Mesenchymal stem cell (in vitro differentiated cells and primary cell): Measurements from ENCODE around the gene NID2.

Source experiments
- DNase-seq: peaks from one replicate; pipeline ENCODE4 v3.0.0-alpha.2; 2013
- H2AFZ ChIP-seq: one replicate; pipeline ENCODE4 v1.6.1; 2013; ENCODE audit warnings: low read depth, mild to moderate bottlenecking, control low read depth, inconsistent platforms, low read length, moderate library complexity
- H2AK5ac ChIP-seq: 2 replicates; pipeline ENCODE4 v1.6.1; 2013; ENCODE audit warnings: low read length, moderate library complexity, mild to moderate bottlenecking, inconsistent platforms; ENCODE audit not compliant: severe bottlenecking
- H2BK120ac ChIP-seq: one replicate; pipeline ENCODE4 v1.6.1; 2013; ENCODE audit warnings: low read depth, mild to moderate bottlenecking, inconsistent platforms, low read length, moderate library complexity
- H2BK12ac ChIP-seq, 2 experiments: one replicate each; pipeline ENCODE4 v1.6.1; 2013; ENCODE audit warnings: inconsistent platforms in 2 of 2, low read length in 2 of 2, mild to moderate bottlenecking in 2 of 2, moderate library complexity in 2 of 2, control low read depth in 1 of 2
- H2BK15ac ChIP-seq: one replicate; pipeline ENCODE4 v1.6.1; 2013; ENCODE audit warnings: mild to moderate bottlenecking, low read depth, inconsistent platforms; ENCODE audit not compliant: poor library complexity, severe bottlenecking
- H2BK5ac ChIP-seq: 2 replicates; pipeline ENCODE4 v1.6.1; 2013; ENCODE audit warnings: low read depth, mild to moderate bottlenecking, low read length, control low read depth, inconsistent platforms; ENCODE audit not compliant: poor library complexity, severe bottlenecking
- H3K14ac ChIP-seq, 2 experiments: one replicate each; pipeline ENCODE4 v1.6.1; 2013; ENCODE audit warnings: inconsistent platforms in 2 of 2, low read length in 2 of 2, control low read depth in 1 of 2, mild to moderate bottlenecking in 1 of 2, moderate library complexity in 1 of 2
- H3K18ac ChIP-seq, 2 experiments: one replicate each; pipeline ENCODE4 v1.6.1; 2013; ENCODE audit warnings: inconsistent platforms in 2 of 2, low read length in 2 of 2, control low read depth in 1 of 2, low read depth in 1 of 2, mild to moderate bottlenecking in 1 of 2
- H3K23ac ChIP-seq, 2 experiments: one replicate each; pipeline ENCODE4 v1.6.1; 2013; ENCODE audit warnings: inconsistent platforms in 2 of 2, low read length in 2 of 2, mild to moderate bottlenecking in 2 of 2, moderate library complexity in 2 of 2, control low read depth in 1 of 2
- H3K27ac ChIP-seq: 2 replicates; pipeline ENCODE4 v1.5.1; 2013; ENCODE audit warnings: mild to moderate bottlenecking, moderate library complexity, low read length, control low read depth, inconsistent platforms; ENCODE audit not compliant: poor library complexity, severe bottlenecking
- H3K27me3 ChIP-seq, 2 experiments: 2 replicates each; pipeline versions ENCODE4 v1.6.1 to v1.7.0; 2013; ENCODE audit warnings: low read length in 2 of 2, mild to moderate bottlenecking in 2 of 2, moderate library complexity in 2 of 2, control low read depth in 1 of 2, inconsistent platforms in 1 of 2; ENCODE audit not compliant: control insufficient read depth in 1 of 2, insufficient read depth in 1 of 2
- H3K36me3 ChIP-seq, 2 experiments: 2 replicates each; pipeline versions ENCODE4 v1.6.1 to v1.7.0; 2013; ENCODE audit warnings: low read length in 2 of 2, control low read depth in 1 of 2, inconsistent platforms in 1 of 2, low read depth in 1 of 2, mild to moderate bottlenecking in 1 of 2; ENCODE audit not compliant: insufficient read depth in 2 of 2, control insufficient read depth in 1 of 2
- H3K4ac ChIP-seq, 2 experiments: one replicate each; pipeline ENCODE4 v1.6.1; 2013; ENCODE audit warnings: inconsistent platforms in 2 of 2, low read length in 2 of 2, mild to moderate bottlenecking in 2 of 2, moderate library complexity in 2 of 2, control low read depth in 1 of 2, low read depth in 1 of 2
- H3K4me1 ChIP-seq: 2 replicates; pipeline ENCODE4 v1.6.1; 2013; ENCODE audit warnings: low read depth, low read length, control low read depth; ENCODE audit not compliant: control insufficient read depth, insufficient read depth
- H3K4me2 ChIP-seq: 2 replicates; pipeline ENCODE4 v1.6.1; 2013; ENCODE audit warnings: low read length, mild to moderate bottlenecking, inconsistent platforms; ENCODE audit not compliant: poor library complexity, severe bottlenecking
- H3K4me3 ChIP-seq, 2 experiments: 2 replicates each; pipeline versions ENCODE4 v1.5.1 to v1.7.0; 2013; ENCODE audit warnings: low read length in 2 of 2, mild to moderate bottlenecking in 2 of 2, control low read depth in 1 of 2, low read depth in 1 of 2; ENCODE audit not compliant: insufficient read depth in 1 of 2
- H3K79me1 ChIP-seq: replicated peaks from 2 replicates; pipeline ENCODE4 v1.6.1; 2013; ENCODE audit warnings: mild to moderate bottlenecking, control low read depth, low read length, inconsistent platforms; ENCODE audit not compliant: poor library complexity, severe bottlenecking
- H3K9ac ChIP-seq: 2 replicates; pipeline ENCODE4 v1.7.0; 2013; ENCODE audit warnings: mild to moderate bottlenecking, low read length, moderate library complexity
- H3K9me3 ChIP-seq: 2 replicates; pipeline ENCODE4 v1.7.0; 2013; ENCODE audit warnings: mild to moderate bottlenecking, low read length; ENCODE audit not compliant: control insufficient read depth
- H4K8ac ChIP-seq: one replicate; pipeline ENCODE4 v1.6.1; 2013; ENCODE audit warnings: inconsistent platforms, mild to moderate bottlenecking, low read length, moderate library complexity
- H4K91ac ChIP-seq: one replicate; pipeline ENCODE4 v1.6.1; 2013; ENCODE audit warnings: mild to moderate bottlenecking, low read length, inconsistent platforms
- WGBS: methylation state at CpG from one replicate; pipeline ENCODE4 v1.1.7; 2013; ENCODE audit warnings: mixed read lengths; 5-methylcytosine and 5-hydroxymethylcytosine counted together

Gene NID2

DNA sequence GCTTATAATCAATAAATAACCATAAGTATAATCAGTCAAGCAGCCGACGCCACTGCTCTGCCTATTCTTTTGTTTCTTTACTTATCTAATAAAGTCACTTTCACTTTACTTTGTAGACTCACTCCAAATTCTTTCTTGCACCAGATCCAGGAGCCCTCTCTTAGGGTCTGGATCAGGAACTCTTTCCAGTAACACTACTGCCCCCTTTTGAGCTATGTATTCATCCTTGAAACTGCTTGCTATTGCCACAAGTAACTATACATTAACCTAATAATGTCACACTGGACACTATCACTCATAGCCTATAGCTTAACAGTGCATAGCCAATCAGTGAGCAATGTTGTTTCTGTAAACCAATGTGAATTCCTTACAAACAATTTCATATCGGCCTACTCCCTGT, 2.8 kb upstream of the NID2 start:
- 56% methylated on average over 3 of the region's 3 CpGs for WGBS
- peaks cover 0 to 5% of the 10 kb centered on the region in 2 experiments for H3K36me3 ChIP-seq
- no peak overlapping the region for H3K27ac ChIP-seq
- no peak overlapping the region for H3K9ac ChIP-seq
- no peak overlapping the region for H2AFZ ChIP-seq
- H3K14ac ChIP-seq, result no peak overlapping the region
- H2BK120ac ChIP-seq, result no peak overlapping the region
- no peak overlapping the region for H4K91ac ChIP-seq
- no peak overlapping the region for H2BK15ac ChIP-seq
- H3K4ac ChIP-seq, result no peak overlapping the region
- no peak overlapping the region for H3K4me3 ChIP-seq
- no peak overlapping the region for H3K4me2 ChIP-seq
- H2AK5ac ChIP-seq, result no peak overlapping the region
- H2BK5ac ChIP-seq, result no peak overlapping the region
- no peak overlapping the region for H2BK12ac ChIP-seq
- H3K79me1 ChIP-seq, result no peaks in the 10 kb centered on the region
- H3K23ac ChIP-seq, result no peak overlapping the region
- H3K18ac ChIP-seq, result no peak overlapping the region
- H3K9me3 ChIP-seq, result no peaks in the 10 kb centered on the region
- no peak for DNase-seq
- H3K4me1 ChIP-seq, result peaks cover 22% of the 10 kb centered on the region
- H4K8ac ChIP-seq, result no peak overlapping the region
- H3K27me3 ChIP-seq, result peaks cover 0 to 40% of the 10 kb centered on the region in 2 experiments

DNA sequence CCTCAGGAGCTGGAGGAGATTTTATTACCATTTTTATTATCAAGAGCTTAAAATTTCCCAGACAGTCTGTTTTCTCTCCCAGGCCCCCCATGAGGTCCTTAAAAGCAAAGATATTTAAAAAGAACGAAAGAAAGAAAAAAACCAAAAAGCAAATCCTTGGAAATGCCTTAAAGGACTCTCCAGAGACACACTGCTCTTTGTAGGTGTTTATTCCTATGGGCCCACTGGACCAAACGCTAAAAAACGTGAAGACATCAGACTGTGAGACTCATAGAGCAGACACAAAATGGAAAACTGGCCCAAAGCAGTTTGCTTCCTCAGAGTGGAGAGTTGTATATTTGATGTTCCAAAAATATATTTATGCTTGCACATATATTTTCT, 1.2 kb upstream of the NID2 start:
- WGBS, result 13% methylated on average over 3 of the region's 3 CpGs
- Histone ChIP-seq H3K4me2 (peak overlapping the region; percentile 95), H3K9me3 (no peaks in the 10 kb centered on the region), H3K4ac (peak overlapping the region in 1 of 2 experiments; percentile 71), H2BK15ac (no peak overlapping the region), H2BK5ac (no peak overlapping the region), H3K27ac (no peak overlapping the region), H4K91ac (no peak overlapping the region), H3K23ac (no peak overlapping the region), H2BK12ac (no peak overlapping the region), H3K14ac (no peak overlapping the region), H3K79me1 (no peaks in the 10 kb centered on the region), H2AK5ac (no peak overlapping the region), H3K4me3 (peak overlapping the region; percentile 49 to 95), H3K4me1 (peaks cover 22% of the 10 kb centered on the region), H2AFZ (peak overlapping the region; percentile 46), H3K36me3 (peaks cover 5 to 7% of the 10 kb centered on the region in 2 experiments), H4K8ac (no peak overlapping the region), H3K27me3 (peaks cover 0 to 40% of the 10 kb centered on the region in 2 experiments), H3K18ac (no peak overlapping the region), H3K9ac (peak overlapping the region; percentile 92), H2BK120ac (peak overlapping the region; percentile 91)
- no peak for DNase-seq

DNA sequence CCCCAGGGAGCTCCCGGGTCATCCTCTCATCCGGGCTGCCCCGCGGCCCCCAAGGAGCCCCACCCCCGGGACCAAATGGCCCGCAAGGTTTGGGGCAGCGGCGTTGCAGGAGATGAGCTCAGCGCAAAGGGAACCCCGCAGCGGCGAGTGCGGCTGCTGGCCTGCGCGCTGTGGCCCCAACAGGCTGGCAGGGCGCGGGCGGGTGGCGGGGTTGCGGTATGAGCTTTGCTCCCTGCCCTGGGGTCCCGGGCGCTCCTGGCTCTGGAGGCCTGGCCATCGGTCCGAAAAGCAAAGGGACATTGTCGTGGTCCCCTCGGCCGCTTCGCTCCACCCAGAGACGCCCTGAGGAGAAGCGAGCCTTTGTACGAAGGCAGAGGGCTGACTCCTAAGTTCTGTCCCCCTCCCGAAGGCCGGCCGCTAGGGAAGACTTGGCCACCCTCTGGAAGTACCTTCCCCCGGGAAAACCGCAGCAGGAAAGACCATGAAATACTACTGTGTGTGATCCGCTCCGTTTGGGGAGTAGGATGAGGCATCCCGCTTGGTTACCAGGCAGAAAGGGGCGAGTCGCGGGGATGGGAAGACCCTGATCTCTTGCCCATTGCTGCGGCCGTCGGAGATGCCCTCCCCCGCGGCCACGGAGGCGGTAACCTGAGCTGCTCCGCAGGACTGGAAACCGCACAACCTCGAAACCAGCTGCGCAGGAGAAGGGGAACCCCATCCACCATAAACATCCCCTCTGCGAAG, 620 bp upstream of the NID2 start:
- H3K79me1 ChIP-seq, result no peaks in the 10 kb centered on the region
- peak overlapping the region; percentile 95 for H3K4me2 ChIP-seq
- H2BK120ac ChIP-seq, result peak overlapping the region; percentile 91
- 1% methylated on average over 46 of the region's 54 CpGs for WGBS
- H3K27ac ChIP-seq, result no peak overlapping the region
- H2BK5ac ChIP-seq, result no peak overlapping the region
- peaks cover 0 to 46% of the 10 kb centered on the region in 2 experiments for H3K27me3 ChIP-seq
- H2BK15ac ChIP-seq, result peak overlapping the region; percentile 84
- peaks cover 5 to 7% of the 10 kb centered on the region in 2 experiments for H3K36me3 ChIP-seq
- H2AFZ ChIP-seq, result peak overlapping the region; percentile 46
- H2BK12ac ChIP-seq, result peak overlapping the region; percentile 49 to 82
- peak overlapping the region; percentile 92 for H3K9ac ChIP-seq
- peak overlapping the region in 1 of 2 experiments; percentile 89 for H3K14ac ChIP-seq
- peak overlapping the region in 1 of 2 experiments; percentile 97 for H3K23ac ChIP-seq
- no peaks in the 10 kb centered on the region for H3K9me3 ChIP-seq
- peak overlapping the region; percentile 74 for H4K91ac ChIP-seq
- H3K4ac ChIP-seq, result peak overlapping the region; percentile 36 to 71
- peaks cover 22% of the 10 kb centered on the region for H3K4me1 ChIP-seq
- peak overlapping the region; percentile 81 to 100 for H3K18ac ChIP-seq
- DNase-seq, result peak; percentile 84
- peak overlapping the region; percentile 49 to 95 for H3K4me3 ChIP-seq
- H2AK5ac ChIP-seq, result no peak overlapping the region
- peak overlapping the region; percentile 54 for H4K8ac ChIP-seq

DNA sequence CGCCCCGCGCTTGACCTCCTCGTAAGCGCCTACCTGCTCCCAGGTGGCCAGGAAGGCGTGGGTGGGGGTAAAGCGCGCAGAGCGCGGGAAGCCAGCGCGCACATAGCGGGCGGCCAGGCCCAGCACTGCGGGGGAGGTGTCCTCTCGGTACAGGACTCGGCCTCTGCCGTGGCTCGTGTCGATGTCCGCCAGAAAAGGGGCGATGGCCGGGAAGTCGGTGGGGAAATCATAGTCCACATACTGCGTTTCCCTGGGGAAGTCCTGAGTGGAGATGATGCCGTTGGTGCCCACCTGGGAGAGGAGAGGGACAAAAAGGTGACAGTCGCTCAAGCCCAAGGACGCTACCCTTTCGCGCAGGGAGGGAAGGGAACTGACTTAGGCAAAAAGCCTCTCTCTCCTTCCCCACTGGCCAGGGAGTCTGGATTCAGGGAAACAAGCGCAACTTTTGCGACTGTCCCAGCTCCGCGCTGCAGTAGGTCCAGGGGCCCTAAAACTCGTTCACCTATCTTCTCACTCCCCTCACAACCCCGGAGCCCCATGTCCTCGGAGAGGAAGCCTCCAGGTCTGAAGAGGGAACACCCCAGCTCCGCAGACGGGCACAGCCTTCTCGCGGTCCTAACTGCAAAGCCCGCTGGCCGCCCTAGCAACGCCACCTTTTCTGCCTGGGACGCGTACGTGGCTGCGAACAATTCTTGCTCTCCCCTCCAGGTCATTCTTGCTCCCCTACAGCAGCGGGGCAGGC, 815 bp downstream of the NID2 start:
- Histone ChIP-seq H3K4me3 (peak overlapping the region; percentile 63 to 95), H3K23ac (peak overlapping the region in 1 of 2 experiments; percentile 81), H4K8ac (peak overlapping the region; percentile 73), H3K4ac (peak overlapping the region; percentile 76 to 95), H3K27me3 (peaks cover 0 to 60% of the 10 kb centered on the region in 2 experiments), H3K4me2 (peak overlapping the region; percentile 95), H3K18ac (peak overlapping the region; percentile 87 to 98), H3K36me3 (peaks cover 5 to 7% of the 10 kb centered on the region in 2 experiments), H3K79me1 (no peaks in the 10 kb centered on the region), H3K27ac (no peak overlapping the region), H2BK120ac (no peak overlapping the region), H2AK5ac (no peak overlapping the region), H4K91ac (peak overlapping the region; percentile 75), H3K9me3 (no peaks in the 10 kb centered on the region), H2BK5ac (no peak overlapping the region), H3K4me1 (peaks cover 22% of the 10 kb centered on the region), H2AFZ (peak overlapping the region; percentile 93), H2BK15ac (peak overlapping the region; percentile 85), H2BK12ac (peak overlapping the region; percentile 44 to 82), H3K14ac (peak overlapping the region in 1 of 2 experiments; percentile 93), H3K9ac (peak overlapping the region; percentile 92)
- under 1% methylated on average over 49 of the region's 49 CpGs for WGBS
- peak; percentile 73 for DNase-seq
